HG03558 (cell line): ENCODE measurements around the gene ZSWIM6.
A peak's percentile ranks its signal among the peaks of the same experiment; 100 is the strongest.

Experiments used
- ATAC-seq: cut with Tn5 transposase; IDR thresholded peaks from one replicate; pipeline ENCODE4 v1.9.1; 2021; ENCODE audit warnings: moderate number of reproducible peaks; ENCODE audit not compliant: unreplicated experiment; ENCODE audit errors: extremely low read depth

Gene ZSWIM6

GRCh38 chr5:61331407-61332357, at the start of gene ZSWIM6:
Gene ZSWIM6 (plus strand): TSS chr5:61332258. CDS start chr5:61332273, 15 bp downstream.
- ATAC-seq, result peak; percentile 52

GRCh38 chr5:61283471-61283870, 48.6 kb upstream of the ZSWIM6 start:
- ATAC-seq, result no peak

GRCh38 chr5:61285531-61285930, 46.5 kb upstream of the ZSWIM6 start:
- ATAC-seq, result no peak

GRCh38 chr5:61286446-61287132, 45.5 kb upstream of the ZSWIM6 start:
- ATAC-seq, result no peak

GRCh38 chr5:61287474-61287873, 44.6 kb upstream of the ZSWIM6 start:
- ATAC-seq, result no peak

- no peak for ATAC-seq
These were observed 42.8 kb upstream of the ZSWIM6 start for GRCh38 chr5:61289241-61289640.

- no peak for ATAC-seq
These were observed 42.3 kb upstream of the ZSWIM6 start for GRCh38 chr5:61289669-61290306.

GRCh38 chr5:61290791-61291210, 41.3 kb upstream of the ZSWIM6 start:
- no peak for ATAC-seq

GRCh38 chr5:61292062-61292657, 39.9 kb upstream of the ZSWIM6 start:
- no peak for ATAC-seq

- ATAC-seq, result no peak
These were observed 39.0 kb upstream of the ZSWIM6 start for GRCh38 chr5:61293071-61293470.

GRCh38 chr5:61293873-61294272, 38.2 kb upstream of the ZSWIM6 start:
- no peak for ATAC-seq

GRCh38 chr5:61295365-61295764, 36.7 kb upstream of the ZSWIM6 start:
- ATAC-seq, result no peak

- ATAC-seq, result no peak
These were observed 34.0 kb upstream of the ZSWIM6 start for GRCh38 chr5:61298066-61298465.

GRCh38 chr5:61298580-61298979, 33.5 kb upstream of the ZSWIM6 start:
- no peak for ATAC-seq

GRCh38 chr5:61299261-61299681, 32.8 kb upstream of the ZSWIM6 start:
- ATAC-seq, result no peak

- no peak for ATAC-seq
These were observed 30.5 kb upstream of the ZSWIM6 start for GRCh38 chr5:61301341-61302199.

GRCh38 chr5:61302200-61302563, 29.9 kb upstream of the ZSWIM6 start:
- no peak for ATAC-seq

GRCh38 chr5:61303346-61303745, 28.7 kb upstream of the ZSWIM6 start:
- ATAC-seq, result no peak

- ATAC-seq, result no peak
These were observed 27.3 kb upstream of the ZSWIM6 start for GRCh38 chr5:61304590-61305381.
